ENCODE measurements around the gene HIKESHI. TPM values are rescaled to one million over a fixed set of nuclear protein-coding genes. Genes with fewer than 3 reads are reported as not detected.

HIKESHI gene, protein sequence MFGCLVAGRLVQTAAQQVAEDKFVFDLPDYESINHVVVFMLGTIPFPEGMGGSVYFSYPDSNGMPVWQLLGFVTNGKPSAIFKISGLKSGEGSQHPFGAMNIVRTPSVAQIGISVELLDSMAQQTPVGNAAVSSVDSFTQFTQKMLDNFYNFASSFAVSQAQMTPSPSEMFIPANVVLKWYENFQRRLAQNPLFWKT
- total RNA-seq (10 to 100 TPM; 28.5 to 30.2 TPM), polyA plus RNA-seq (ENCODE audit: insufficient read length in 6 of 6) (10 to 100 TPM; 45.8 to 67.2 (median 52.0) TPM)
- long read RNA-seq, donor 1, transcript HIKESHI-207 (4 exons, 1,694 nt) = minor isoform, 13 of 110 reads
- long read RNA-seq, donor 1, transcript HIKESHI-201 (5 exons, 1,113 nt) = major isoform, 48 of 110 reads
- long read RNA-seq, donor 1, partial matches to known transcripts = 46 of 110 reads
- long read RNA-seq, donor 1, other reads (novel, unspliced or antisense) = 0 of 110 reads
- long read RNA-seq, donor 2, transcript HIKESHI-205 (4 exons, 715 nt) = minor isoform, 6 of 68 reads
- long read RNA-seq, donor 2, transcript HIKESHI-201 (5 exons, 1,113 nt) = major isoform, 31 of 68 reads
- long read RNA-seq, donor 2, partial matches to known transcripts = 26 of 68 reads
- long read RNA-seq, donor 2, other reads (novel, unspliced or antisense) = 0 of 68 reads
- long read RNA-seq, donor 3, transcript HIKESHI-205 (4 exons, 715 nt) = minor isoform, 8 of 75 reads
- long read RNA-seq, donor 3, transcript HIKESHI-201 (5 exons, 1,113 nt) = major isoform, 41 of 75 reads
- long read RNA-seq, donor 3, partial matches to known transcripts = 23 of 75 reads
- long read RNA-seq, donor 3, other reads (novel, unspliced or antisense) = 0 of 75 reads
- long read RNA-seq, donor 4, transcript HIKESHI-201 (5 exons, 1,113 nt) = major isoform, 37 of 45 reads
- long read RNA-seq, donor 4, partial matches to known transcripts = 0 of 45 reads
- long read RNA-seq, donor 4, other reads (novel, unspliced or antisense) = 6 of 45 reads
- long read RNA-seq, donor 5, transcript HIKESHI-201 (5 exons, 1,113 nt) = major isoform, 29 of 62 reads
- long read RNA-seq, donor 5, partial matches to known transcripts = 29 of 62 reads
- long read RNA-seq, donor 5, other reads (novel, unspliced or antisense) = 0 of 62 reads
- long read RNA-seq, donor 6, transcript HIKESHI-201 (5 exons, 1,113 nt) = major isoform, 44 of 91 reads
- long read RNA-seq, donor 6, transcript HIKESHI-205 (4 exons, 715 nt) = minor isoform, 10 of 91 reads
- long read RNA-seq, donor 6, partial matches to known transcripts = 31 of 91 reads
- long read RNA-seq, donor 6, other reads (novel, unspliced or antisense) = 0 of 91 reads
- long read RNA-seq, donor 7, transcript HIKESHI-201 (5 exons, 1,113 nt) = major isoform, 26 of 50 reads
- long read RNA-seq, donor 7, partial matches to known transcripts = 18 of 50 reads
- long read RNA-seq, donor 7, other reads (novel, unspliced or antisense) = 0 of 50 reads
- long read RNA-seq, donor 8, transcript HIKESHI-201 (5 exons, 1,113 nt) = major isoform, 18 of 35 reads
- long read RNA-seq, donor 8, partial matches to known transcripts = 15 of 35 reads
- long read RNA-seq, donor 8, other reads (novel, unspliced or antisense) = 0 of 35 reads
- long read RNA-seq, donor 9 = 0 reads
- long read RNA-seq, donor 10, transcript HIKESHI-201 (5 exons, 1,113 nt) = major isoform, 29 of 36 reads
- long read RNA-seq, donor 10, partial matches to known transcripts = 1 of 36 reads
- long read RNA-seq, donor 10, other reads (novel, unspliced or antisense) = 2 of 36 reads
- long read RNA-seq, donor 11, transcript HIKESHI-201 (5 exons, 1,113 nt) = major isoform, 49 of 109 reads
- long read RNA-seq, donor 11, transcript HIKESHI-205 (4 exons, 715 nt) = minor isoform, 5 of 109 reads
- long read RNA-seq, donor 11, partial matches to known transcripts = 48 of 109 reads
- long read RNA-seq, donor 11, other reads (novel, unspliced or antisense) = 0 of 109 reads
- long read RNA-seq, donor 12, transcript HIKESHI-201 (5 exons, 1,113 nt) = major isoform, 26 of 54 reads
- long read RNA-seq, donor 12, partial matches to known transcripts = 21 of 54 reads
- long read RNA-seq, donor 12, other reads (novel, unspliced or antisense) = 0 of 54 reads

DNA sequence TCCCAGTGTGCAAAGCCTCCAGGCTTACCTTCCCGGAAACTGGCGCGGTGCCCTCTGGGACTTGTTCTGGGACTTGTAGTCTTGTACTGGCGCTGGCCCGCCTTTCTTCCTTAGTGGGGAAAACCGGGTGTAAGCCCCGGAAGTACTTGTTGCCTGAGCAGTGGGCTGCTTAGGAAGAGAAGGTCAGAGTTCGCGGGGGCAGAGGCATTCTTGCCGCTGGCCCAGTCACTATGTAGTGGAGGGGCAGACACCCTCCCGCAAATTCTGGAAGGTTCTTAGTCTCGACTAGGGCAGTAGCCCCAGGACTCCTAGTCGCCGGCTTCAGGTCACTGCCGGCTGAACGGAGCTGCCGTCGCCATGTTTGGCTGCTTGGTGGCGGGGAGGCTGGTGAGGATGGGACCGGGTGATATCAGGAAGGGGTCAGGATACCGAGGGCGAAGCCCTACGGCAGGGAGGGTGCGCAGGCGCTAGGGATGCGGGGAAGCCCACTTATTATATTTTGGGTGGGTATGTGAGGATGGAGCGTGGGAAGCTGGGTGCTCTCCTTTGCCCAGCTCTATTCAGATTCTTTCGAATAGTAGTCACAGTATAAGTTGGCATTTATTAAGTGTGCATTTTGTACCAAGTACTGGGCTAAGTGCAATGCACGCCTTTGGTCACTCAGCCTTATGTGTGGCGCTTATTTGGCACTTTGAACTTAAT, at the start of gene HIKESHI:
TSS of gene HIKESHI (plus strand) at position 149 of the 702 bp plus-strand sequence. CDS start at position 358, 209 bp downstream.
- intact Hi-C loops (cut with DNase I) = no loop called here
- H3K4me3 ChIP-seq = peak within 1 kb of the TSS; percentile 72 to 89
- ATAC-seq (peak; percentile 99), DNase-seq (peak; percentile 95 to 100 (median 98))
- TF ChIP-seq, protein P1, sequence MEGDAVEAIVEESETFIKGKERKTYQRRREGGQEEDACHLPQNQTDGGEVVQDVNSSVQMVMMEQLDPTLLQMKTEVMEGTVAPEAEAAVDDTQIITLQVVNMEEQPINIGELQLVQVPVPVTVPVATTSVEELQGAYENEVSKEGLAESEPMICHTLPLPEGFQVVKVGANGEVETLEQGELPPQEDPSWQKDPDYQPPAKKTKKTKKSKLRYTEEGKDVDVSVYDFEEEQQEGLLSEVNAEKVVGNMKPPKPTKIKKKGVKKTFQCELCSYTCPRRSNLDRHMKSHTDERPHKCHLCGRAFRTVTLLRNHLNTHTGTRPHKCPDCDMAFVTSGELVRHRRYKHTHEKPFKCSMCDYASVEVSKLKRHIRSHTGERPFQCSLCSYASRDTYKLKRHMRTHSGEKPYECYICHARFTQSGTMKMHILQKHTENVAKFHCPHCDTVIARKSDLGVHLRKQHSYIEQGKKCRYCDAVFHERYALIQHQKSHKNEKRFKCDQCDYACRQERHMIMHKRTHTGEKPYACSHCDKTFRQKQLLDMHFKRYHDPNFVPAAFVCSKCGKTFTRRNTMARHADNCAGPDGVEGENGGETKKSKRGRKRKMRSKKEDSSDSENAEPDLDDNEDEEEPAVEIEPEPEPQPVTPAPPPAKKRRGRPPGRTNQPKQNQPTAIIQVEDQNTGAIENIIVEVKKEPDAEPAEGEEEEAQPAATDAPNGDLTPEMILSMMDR (IDR thresholded peaks at IDR 0.05) = no peak
- peaks cover 0 to 22% of the 10 kb centered on the region in 2 donors for H3K4me1 ChIP-seq
- no peaks in the 10 kb centered on the region for H3K36me3 ChIP-seq
- peak within 1 kb of the TSS; percentile 79 to 82 for H3K27ac ChIP-seq
- H3K27me3 ChIP-seq = no peaks in the 10 kb centered on the region
- H3K9me3 ChIP-seq = no peaks in the 10 kb centered on the region

DNA sequence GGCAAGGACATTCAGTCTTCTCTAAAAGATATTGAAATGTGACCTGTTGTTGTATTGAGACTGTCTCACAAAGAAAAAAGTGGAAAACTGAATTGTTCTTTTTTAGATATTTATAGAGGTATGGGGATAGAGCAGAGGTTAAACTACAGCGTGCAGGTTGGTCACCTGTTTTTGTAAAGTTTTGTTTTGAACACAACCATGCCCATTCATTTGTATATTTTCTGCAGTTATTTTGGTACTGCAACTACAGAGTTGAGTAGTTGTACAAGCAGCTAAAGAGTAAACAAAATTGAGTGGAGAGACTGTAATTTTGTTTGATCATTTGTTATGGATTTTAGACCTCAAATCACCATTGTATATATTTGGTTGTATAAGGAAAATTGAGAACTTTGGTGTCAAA, 46.1 kb upstream of the HIKESHI start:
- H3K27ac ChIP-seq = no peak overlapping the region
- TF ChIP-seq, protein P1 (IDR thresholded peaks at IDR 0.05) = no peak
- peaks cover 0 to 46% of the 10 kb centered on the region in 2 donors for H3K36me3 ChIP-seq
- intact Hi-C loops (cut with DNase I) = no loop called here
- no peak for DNase-seq
- peaks cover 0 to 5% of the 10 kb centered on the region in 2 donors for H3K4me1 ChIP-seq
- no peaks in the 10 kb centered on the region for H3K9me3 ChIP-seq
- ATAC-seq = no peak
- no peaks in the 10 kb centered on the region for H3K27me3 ChIP-seq
- no peak overlapping the region for H3K4me3 ChIP-seq

DNA sequence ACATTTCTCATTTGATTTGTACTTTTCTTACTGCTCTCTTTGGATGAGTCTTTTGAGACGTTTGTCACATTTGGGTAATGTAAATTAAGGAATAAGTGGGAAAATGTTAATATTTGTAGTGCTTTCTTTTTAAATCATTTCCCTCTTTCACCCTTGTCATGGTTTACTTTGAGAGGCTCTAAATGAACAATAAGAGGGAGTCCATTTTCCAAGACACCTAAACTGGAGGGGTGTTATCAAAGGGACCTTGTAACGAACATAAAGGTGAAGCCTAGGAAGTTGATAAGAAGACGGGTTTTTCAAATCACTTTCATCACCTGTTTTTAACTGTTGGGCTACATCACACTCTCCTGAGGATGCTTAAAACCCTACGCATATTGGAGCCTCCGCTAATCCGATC, 45.4 kb upstream of the HIKESHI start:
- H3K36me3 ChIP-seq = peaks cover 0 to 53% of the 10 kb centered on the region in 2 donors
- no peaks in the 10 kb centered on the region for H3K9me3 ChIP-seq
- no peak overlapping the region for H3K4me3 ChIP-seq
- TF ChIP-seq, protein P1 (IDR thresholded peaks at IDR 0.05) = no peak
- peaks cover 0 to under 1% of the 10 kb centered on the region in 2 donors for H3K4me1 ChIP-seq
- no peak for ATAC-seq
- intact Hi-C loops (cut with DNase I) = no loop called here
- H3K27me3 ChIP-seq = no peaks in the 10 kb centered on the region
- no peak overlapping the region for H3K27ac ChIP-seq
- no peak for DNase-seq

Measured in left lung (tissue), 14 donors.